ENCODE results near the gene TTC7B.

DNA sequence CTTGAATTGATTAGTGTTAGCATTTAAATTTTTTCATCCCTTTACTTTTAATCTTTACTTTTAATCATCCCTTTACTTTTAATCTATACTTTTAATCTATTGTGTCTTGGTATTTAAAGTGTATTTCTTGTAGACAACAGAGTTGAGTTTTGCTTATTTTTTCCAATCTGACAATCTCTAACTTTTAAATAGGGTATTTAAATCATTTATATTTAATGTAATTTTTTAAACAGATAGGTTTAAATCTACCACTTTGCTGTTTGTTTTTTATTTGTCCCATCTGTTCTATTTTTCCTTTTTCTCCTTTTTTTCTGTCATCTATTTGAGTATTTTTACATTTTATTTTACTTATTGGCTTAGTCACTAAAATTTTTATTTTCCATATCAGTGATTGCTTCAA lies 68.3 kb downstream of the TTC7B start:
- TF ChIP-seq, protein P1, sequence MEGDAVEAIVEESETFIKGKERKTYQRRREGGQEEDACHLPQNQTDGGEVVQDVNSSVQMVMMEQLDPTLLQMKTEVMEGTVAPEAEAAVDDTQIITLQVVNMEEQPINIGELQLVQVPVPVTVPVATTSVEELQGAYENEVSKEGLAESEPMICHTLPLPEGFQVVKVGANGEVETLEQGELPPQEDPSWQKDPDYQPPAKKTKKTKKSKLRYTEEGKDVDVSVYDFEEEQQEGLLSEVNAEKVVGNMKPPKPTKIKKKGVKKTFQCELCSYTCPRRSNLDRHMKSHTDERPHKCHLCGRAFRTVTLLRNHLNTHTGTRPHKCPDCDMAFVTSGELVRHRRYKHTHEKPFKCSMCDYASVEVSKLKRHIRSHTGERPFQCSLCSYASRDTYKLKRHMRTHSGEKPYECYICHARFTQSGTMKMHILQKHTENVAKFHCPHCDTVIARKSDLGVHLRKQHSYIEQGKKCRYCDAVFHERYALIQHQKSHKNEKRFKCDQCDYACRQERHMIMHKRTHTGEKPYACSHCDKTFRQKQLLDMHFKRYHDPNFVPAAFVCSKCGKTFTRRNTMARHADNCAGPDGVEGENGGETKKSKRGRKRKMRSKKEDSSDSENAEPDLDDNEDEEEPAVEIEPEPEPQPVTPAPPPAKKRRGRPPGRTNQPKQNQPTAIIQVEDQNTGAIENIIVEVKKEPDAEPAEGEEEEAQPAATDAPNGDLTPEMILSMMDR (conservative IDR thresholded peaks at IDR 0.05; ENCODE audit: low read depth in 2 of 2) = no peak
- TF ChIP-seq EZH2phosphoT487 (IDR thresholded peaks at IDR 0.05; ENCODE audit: unreplicated experiment) = no peak

Data from GM23338 (cell line).